Stomach (tissue), 9 donors: ENCODE measurements around the gene CRYZL1. TPM values are rescaled to one million over a fixed set of nuclear protein-coding genes. Genes with fewer than 3 reads are reported as not detected.
A peak's percentile ranks its signal among the peaks of the same experiment; 100 is the strongest.

ENCODE experiments used
- DNase-seq, 2 donors: peaks; one replicate each; pipeline versions ENCODE4 v3.0.0 to v3.0.0-alpha.2; 2013 to 2019
- H3K27ac ChIP-seq, 5 donors: fragments of 200-600 bp in 4 of 5; sonication (generic) in 4 of 5; one replicate each; pipeline ENCODE4 v1.5.1; 2013 to 2019; ENCODE audit warnings: mild to moderate bottlenecking in 1 of 5, moderate library complexity in 1 of 5
- H3K27me3 ChIP-seq, 3 donors: fragments of 200-600 bp; sonication (generic); one replicate each; pipeline ENCODE4 v1.5.1; 2017 to 2019; ENCODE audit warnings: mixed run types in 1 of 3
- H3K36me3 ChIP-seq, 4 donors: fragments of 200-600 bp; sonication (generic); 1 replicate in 3 of 4; 2 replicates in 1 of 4; pipeline ENCODE4 v1.5.1; 2016 to 2019
- H3K4me1 ChIP-seq, 4 donors: fragments of 200-600 bp; sonication (generic); one replicate each; pipeline ENCODE4 v1.5.1; 2016 to 2019
- H3K4me3 ChIP-seq, 4 donors: fragments of 200-600 bp; sonication (generic) in 3 of 4; one replicate each; pipeline ENCODE4 v1.5.1; 2016 to 2019; ENCODE audit warnings: mild to moderate bottlenecking in 1 of 4
- H3K9me3 ChIP-seq, 4 donors: fragments of 200-600 bp; sonication (generic); one replicate each; pipeline ENCODE4 v1.5.1; 2016 to 2019
- EP300 ChIP-seq: sonication (generic); formaldehyde crosslinking; IDR thresholded peaks from one replicate; pipeline ENCODE4 v1.6.1; 2017; ENCODE audit warnings: antibody characterized with exemption
- POLR2A ChIP-seq, 4 donors: fragments of 450-650 bp; IDR thresholded peaks; one replicate each; pipeline ENCODE4 v1.6.1; 2016; ENCODE audit warnings: antibody characterized with exemption in 4 of 4, control low read depth in 2 of 4, mild to moderate bottlenecking in 1 of 4, moderate library complexity in 1 of 4
- POLR2AphosphoS5 ChIP-seq, 3 donors: sonication (generic); formaldehyde crosslinking; IDR thresholded peaks; one replicate each; pipeline ENCODE4 v1.6.1; 2016; ENCODE audit warnings: antibody characterized with exemption in 3 of 3
- WGBS, 5 donors: extraction: QIAGEN DNeasy Blood & Tissue Kit in 3 of 5; methylation state at CpG; one replicate each; pipeline versions ENCODE4 v1.1.5 to v1.1.7; 2013 to 2018; 5-methylcytosine and 5-hydroxymethylcytosine counted together
- intact Hi-C: fragments of 100-400 bp; cut with DNase I; formaldehyde crosslinking; loops from one replicate; pipeline ENCODE4 v1.15.1; 2023; ENCODE audit warnings: low total_unique reads
- polyA plus RNA-seq, 3 donors: library from polyadenylated mRNA; stranded (reverse); fragments of 200-250 nt; gene quantifications; one replicate each; pipeline ENCODE4 v1.2.3, GENCODE V29; 2013
- total RNA-seq, 5 donors: library from RNA; depleted of rRNA; stranded (reverse); fragments of >200 nt; gene quantifications; one replicate each; pipeline versions ENCODE4 v1.1.0 to v1.2.3, GENCODE V29; 2014 to 2016
- TF ChIP-seq, protein P1 (sequence below), 7 experiments: fragments of 450-650 bp in 4 of 7; fragments of 200-600 bp in 3 of 7; sonication (generic) in 3 of 7; IDR thresholded peaks; one replicate each; pipeline ENCODE4 v1.5.1; 2016 to 2019; ENCODE audit warnings: antibody characterized with exemption in 7 of 7, control low read depth in 2 of 7, mild to moderate bottlenecking in 1 of 7
- donor health status: healthy with polysubstance abuse.
- donor health status: Bipolar disorder and iron deficiency.
- donor health status: healthy.

Gene CRYZL1
- total and polyA plus RNA-seq, 8 donors, result 9.3 to 73.5 (median 28.8) TPM

DNA sequence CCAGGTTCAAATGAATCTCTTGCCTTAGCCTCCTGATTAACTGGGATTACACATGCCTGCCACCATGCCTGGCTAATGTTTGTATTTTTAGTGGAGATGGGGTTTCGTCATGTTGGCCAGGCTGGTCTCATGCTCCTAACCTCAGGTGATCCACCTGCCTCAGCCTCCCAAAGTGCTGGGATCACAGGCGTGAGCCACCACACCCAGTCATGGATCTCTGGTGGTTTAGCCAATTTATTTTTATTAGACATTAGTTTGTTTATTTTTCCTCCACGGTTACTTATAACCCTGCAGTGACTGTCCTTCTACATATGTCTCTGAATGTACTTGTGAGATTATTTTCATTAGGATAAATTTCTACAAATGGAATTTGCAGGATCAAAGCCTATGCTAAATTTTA is 6.0 kb upstream of the CRYZL1 start:
- intact Hi-C loops, result no loop called here
- Histone ChIP-seq H3K36me3 (no peaks in the 10 kb centered on the region), H3K9me3 (no peaks in the 10 kb centered on the region), H3K27ac (no peak overlapping the region), H3K4me1 (peaks cover 9 to 51% (median 33%) of the 10 kb centered on the region in 4 donors), H3K4me3 (no peak overlapping the region), H3K27me3 (no peaks in the 10 kb centered on the region)
- no peak for DNase-seq
- TF ChIP-seq POLR2AphosphoS5 (IDR thresholded peaks at IDR 0.05) (no peak), POLR2A (IDR thresholded peaks at IDR 0.05) (no peak), EP300 (no peak)
- TF ChIP-seq, protein P1, sequence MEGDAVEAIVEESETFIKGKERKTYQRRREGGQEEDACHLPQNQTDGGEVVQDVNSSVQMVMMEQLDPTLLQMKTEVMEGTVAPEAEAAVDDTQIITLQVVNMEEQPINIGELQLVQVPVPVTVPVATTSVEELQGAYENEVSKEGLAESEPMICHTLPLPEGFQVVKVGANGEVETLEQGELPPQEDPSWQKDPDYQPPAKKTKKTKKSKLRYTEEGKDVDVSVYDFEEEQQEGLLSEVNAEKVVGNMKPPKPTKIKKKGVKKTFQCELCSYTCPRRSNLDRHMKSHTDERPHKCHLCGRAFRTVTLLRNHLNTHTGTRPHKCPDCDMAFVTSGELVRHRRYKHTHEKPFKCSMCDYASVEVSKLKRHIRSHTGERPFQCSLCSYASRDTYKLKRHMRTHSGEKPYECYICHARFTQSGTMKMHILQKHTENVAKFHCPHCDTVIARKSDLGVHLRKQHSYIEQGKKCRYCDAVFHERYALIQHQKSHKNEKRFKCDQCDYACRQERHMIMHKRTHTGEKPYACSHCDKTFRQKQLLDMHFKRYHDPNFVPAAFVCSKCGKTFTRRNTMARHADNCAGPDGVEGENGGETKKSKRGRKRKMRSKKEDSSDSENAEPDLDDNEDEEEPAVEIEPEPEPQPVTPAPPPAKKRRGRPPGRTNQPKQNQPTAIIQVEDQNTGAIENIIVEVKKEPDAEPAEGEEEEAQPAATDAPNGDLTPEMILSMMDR (IDR thresholded peaks at IDR 0.05), result no peak
- WGBS, 5 donors, result 77 to 92% (median 81%) methylated on average over 3 of the region's 3 CpGs

DNA sequence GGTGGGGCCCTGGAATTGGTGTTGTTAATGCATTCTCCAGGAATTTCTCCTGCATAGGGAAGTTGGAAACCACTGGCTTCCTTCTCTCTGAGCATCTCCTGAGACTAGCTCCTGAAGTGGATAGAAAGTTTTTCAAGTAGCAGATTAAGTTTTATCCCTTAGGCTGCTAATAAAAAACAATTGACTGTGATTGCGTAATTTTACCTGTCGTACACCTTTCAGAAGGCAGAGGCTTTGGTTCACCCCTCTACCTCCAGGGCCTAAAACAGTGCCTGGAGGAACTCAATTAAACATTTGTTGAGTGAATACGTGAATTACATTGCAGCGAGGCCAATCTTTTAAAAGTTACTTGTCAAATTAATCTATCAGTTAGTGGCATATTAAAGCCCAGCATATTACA is 4.2 kb upstream of the CRYZL1 start:
- no peak overlapping the region for H3K27ac ChIP-seq
- peaks cover 5 to 49% (median 30%) of the 10 kb centered on the region in 4 donors for H3K4me1 ChIP-seq
- no peaks in the 10 kb centered on the region for H3K9me3 ChIP-seq
- intact Hi-C loops, result no loop called here
- TF ChIP-seq POLR2AphosphoS5 (IDR thresholded peaks at IDR 0.05) (no peak), POLR2A (IDR thresholded peaks at IDR 0.05) (no peak), EP300 (no peak)
- TF ChIP-seq, protein P1 (IDR thresholded peaks at IDR 0.05), result no peak
- H3K36me3 ChIP-seq, result no peaks in the 10 kb centered on the region
- H3K4me3 ChIP-seq, result no peak overlapping the region
- no peaks in the 10 kb centered on the region for H3K27me3 ChIP-seq
- 81 to 95% (median 93%) methylated on average over 4 of the region's 4 CpGs for WGBS, 5 donors
- no peak for DNase-seq

DNA sequence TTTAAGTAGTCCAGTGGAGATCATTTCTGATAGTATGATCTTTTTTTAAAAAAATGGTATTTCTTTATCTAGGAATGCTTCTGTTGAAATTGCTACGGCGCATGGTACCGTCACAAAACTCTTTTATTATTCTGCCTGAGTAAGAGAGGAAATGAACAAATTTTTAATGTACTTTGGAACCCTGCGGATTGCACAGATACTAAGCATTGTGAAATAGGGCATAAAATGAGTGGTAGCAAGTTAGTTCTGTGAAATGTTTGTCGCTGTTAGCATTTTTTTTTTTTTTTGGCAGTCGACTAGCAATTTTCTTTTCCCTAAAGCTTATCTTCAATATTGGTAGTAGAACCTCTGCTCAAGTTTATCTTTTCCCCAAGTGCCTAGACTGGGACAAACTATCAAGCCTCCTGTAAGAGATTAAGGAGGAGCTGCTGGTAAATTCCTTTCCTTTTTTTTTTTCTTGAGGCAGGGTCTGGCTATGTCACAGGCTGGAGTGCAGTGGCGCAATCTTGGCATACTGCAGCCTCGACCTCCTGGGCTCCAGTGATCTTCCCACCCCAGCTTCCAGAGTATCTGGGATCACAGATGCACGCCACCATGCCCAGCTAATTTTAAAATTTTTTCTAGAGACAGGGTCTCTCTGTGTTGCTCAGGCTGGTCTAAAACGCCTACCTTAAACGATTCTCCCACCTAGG is 3.0 kb upstream of the CRYZL1 start:
- peak in 1 of 2 donors; percentile 44 for DNase-seq
- Histone ChIP-seq H3K27ac (peak overlapping the region in 4 of 5 donors; percentile 90 to 95 (median 93)), H3K36me3 (no peaks in the 10 kb centered on the region), H3K9me3 (no peaks in the 10 kb centered on the region), H3K27me3 (no peaks in the 10 kb centered on the region), H3K4me3 (peak overlapping the region in 2 of 4 donors; percentile 96 to 97), H3K4me1 (peaks cover 11 to 47% (median 36%) of the 10 kb centered on the region in 4 donors)
- intact Hi-C loops, result no loop called here
- no peak for TF ChIP-seq POLR2A (IDR thresholded peaks at IDR 0.05)
- TF ChIP-seq POLR2AphosphoS5 (IDR thresholded peaks at IDR 0.05), result no peak
- TF ChIP-seq, protein P1 (IDR thresholded peaks at IDR 0.05), result no peak
- TF ChIP-seq EP300, result no peak
- 60 to 66% (median 62%) methylated on average over 11 of the region's 11 CpGs for WGBS, 5 donors

DNA sequence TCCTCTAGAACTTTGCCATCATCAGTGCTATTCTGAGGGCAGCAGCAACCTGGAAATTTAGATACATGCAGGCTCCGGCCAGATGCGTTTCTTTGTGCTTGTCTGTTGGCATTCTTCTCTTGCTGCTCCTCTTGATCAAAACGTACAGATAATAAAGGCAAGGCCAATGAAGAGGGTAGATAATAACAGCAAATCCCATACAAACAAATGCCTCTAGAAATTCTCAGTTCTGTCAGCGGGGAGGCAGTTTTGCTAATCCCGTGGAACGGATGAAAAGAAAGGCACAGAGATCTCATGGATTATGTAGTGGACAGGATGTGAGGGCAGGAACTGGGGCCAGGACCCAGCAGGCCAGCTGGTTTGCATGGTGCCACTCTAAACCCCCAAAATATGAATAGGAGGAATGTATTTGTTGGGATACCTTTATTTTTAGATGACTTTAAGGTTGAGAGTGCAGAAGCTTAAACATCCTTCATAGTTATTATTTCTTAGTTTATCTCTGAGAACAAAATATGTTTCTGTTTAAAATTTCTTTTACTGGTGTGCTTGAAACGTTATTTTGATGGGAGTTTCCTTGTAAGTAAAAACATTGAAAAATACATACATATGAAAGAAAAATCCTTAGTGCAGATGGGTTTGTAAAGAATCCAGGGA is 2.2 kb upstream of the CRYZL1 start:
- 11 to 15% (median 12%) methylated on average over 7 of the region's 7 CpGs for WGBS, 5 donors
- H3K27ac ChIP-seq, result peak overlapping the region; percentile 11 to 95 (median 92)
- peaks cover 11 to 49% (median 38%) of the 10 kb centered on the region in 4 donors for H3K4me1 ChIP-seq

More for the DNA sequence above, 2.2 kb upstream of the CRYZL1 start:
- Histone ChIP-seq H3K27me3 (no peaks in the 10 kb centered on the region), H3K9me3 (no peaks in the 10 kb centered on the region), H3K4me3 (peak overlapping the region; percentile 96 to 98 (median 96)), H3K36me3 (no peaks in the 10 kb centered on the region)
- intact Hi-C loops, result no loop called here
- TF ChIP-seq EP300 (no peak), POLR2A (IDR thresholded peaks at IDR 0.05) (no peak), POLR2AphosphoS5 (IDR thresholded peaks at IDR 0.05) (no peak)
- TF ChIP-seq, protein P1 (IDR thresholded peaks at IDR 0.05), result no peak
- DNase-seq, result peak in 1 of 2 donors; percentile 36
